KOPT-K1 (cell line): Measurements from ENCODE around the gene CHST11.

Source experiments
- H3K27ac ChIP-seq: fragments of 200-600 bp; sonication (generic); 2 replicates; pipeline ENCODE4 v1.5.1; 2016; ENCODE audit warnings: antibody characterized with exemption, mild to moderate bottlenecking, low read depth, low read length; ENCODE audit not compliant: poor library complexity, severe bottlenecking
- H3K36me3 ChIP-seq: fragments of 200-600 bp; sonication (generic); 2 replicates; pipeline ENCODE4 v1.5.1; 2017; ENCODE audit warnings: antibody characterized with exemption, mild to moderate bottlenecking, low read length, moderate library complexity; ENCODE audit not compliant: insufficient read depth
- H3K9me3 ChIP-seq: fragments of 200-600 bp; sonication (generic); 2 replicates; pipeline ENCODE4 v1.5.1; 2017; ENCODE audit warnings: antibody characterized with exemption, low read length, mild to moderate bottlenecking; ENCODE audit not compliant: insufficient read depth, poor library complexity, severe bottlenecking

Gene CHST11

GRCh38 chr12:104698871-104699270 lies 242.1 kb downstream of the CHST11 start:
- Histone ChIP-seq H3K36me3 (peaks cover 49% of the 10 kb centered on the region), H3K9me3 (no peaks in the 10 kb centered on the region), H3K27ac (no peak overlapping the region)

- Histone ChIP-seq H3K9me3 (no peaks in the 10 kb centered on the region), H3K36me3 (peaks cover 57% of the 10 kb centered on the region), H3K27ac (no peak overlapping the region)
Measured at GRCh38 chr12:104699489-104700190, 242.9 kb downstream of the CHST11 start.

GRCh38 chr12:104700324-104700723 lies 243.6 kb downstream of the CHST11 start:
- no peaks in the 10 kb centered on the region for H3K9me3 ChIP-seq
- no peak overlapping the region for H3K27ac ChIP-seq
- peaks cover 64% of the 10 kb centered on the region for H3K36me3 ChIP-seq

- Histone ChIP-seq H3K27ac (peak overlapping the region; percentile 2), H3K9me3 (no peaks in the 10 kb centered on the region), H3K36me3 (peaks cover 66% of the 10 kb centered on the region)
Measured at GRCh38 chr12:104701301-104701700, 244.6 kb downstream of the CHST11 start.

- peaks cover 68% of the 10 kb centered on the region for H3K36me3 ChIP-seq
Measured at GRCh38 chr12:104701756-104702155, 245.0 kb downstream of the CHST11 start.

GRCh38 chr12:104702565-104703139 lies 245.9 kb downstream of the CHST11 start:
- Histone ChIP-seq H3K9me3 (no peaks in the 10 kb centered on the region), H3K36me3 (peaks cover 68% of the 10 kb centered on the region), H3K27ac (no peak overlapping the region)

More at GRCh38 chr12:104701756-104702155, 245.0 kb downstream of the CHST11 start:
- peak overlapping the region; percentile 2 for H3K27ac ChIP-seq
- no peaks in the 10 kb centered on the region for H3K9me3 ChIP-seq

GRCh38 chr12:104703372-104703771 lies 246.6 kb downstream of the CHST11 start:
- H3K36me3 ChIP-seq, result peaks cover 68% of the 10 kb centered on the region

GRCh38 chr12:104704224-104704779 lies 247.6 kb downstream of the CHST11 start:
- Histone ChIP-seq H3K27ac (no peak overlapping the region), H3K9me3 (no peaks in the 10 kb centered on the region), H3K36me3 (peaks cover 76% of the 10 kb centered on the region)

More at GRCh38 chr12:104703372-104703771, 246.6 kb downstream of the CHST11 start:
- Histone ChIP-seq H3K27ac (no peak overlapping the region), H3K9me3 (no peaks in the 10 kb centered on the region)

- no peak overlapping the region for H3K27ac ChIP-seq
- no peaks in the 10 kb centered on the region for H3K9me3 ChIP-seq
- H3K36me3 ChIP-seq, result peaks cover 85% of the 10 kb centered on the region
Measured at GRCh38 chr12:104707194-104707593, 250.4 kb downstream of the CHST11 start.

GRCh38 chr12:104707794-104708558 lies 251.2 kb downstream of the CHST11 start:
- Histone ChIP-seq H3K36me3 (peaks cover 85% of the 10 kb centered on the region), H3K27ac (no peak overlapping the region), H3K9me3 (no peaks in the 10 kb centered on the region)

- Histone ChIP-seq H3K9me3 (no peaks in the 10 kb centered on the region), H3K36me3 (peaks cover 85% of the 10 kb centered on the region), H3K27ac (peak overlapping the region; percentile 11)
Measured at GRCh38 chr12:104708891-104709290, 252.1 kb downstream of the CHST11 start.

GRCh38 chr12:104709692-104710435 lies 253.1 kb downstream of the CHST11 start:
- Histone ChIP-seq H3K9me3 (no peaks in the 10 kb centered on the region), H3K36me3 (peaks cover 84% of the 10 kb centered on the region), H3K27ac (no peak overlapping the region)

GRCh38 chr12:104710940-104711689 lies 254.4 kb downstream of the CHST11 start:
- Histone ChIP-seq H3K36me3 (peaks cover 81% of the 10 kb centered on the region), H3K9me3 (no peaks in the 10 kb centered on the region), H3K27ac (no peak overlapping the region)

- H3K27ac ChIP-seq, result no peak overlapping the region
Measured at GRCh38 chr12:104712477-104712876, 255.7 kb downstream of the CHST11 start.

More at GRCh38 chr12:104712477-104712876, 255.7 kb downstream of the CHST11 start:
- Histone ChIP-seq H3K9me3 (no peaks in the 10 kb centered on the region), H3K36me3 (peaks cover 81% of the 10 kb centered on the region)
